ENCODE data around the gene SCRT2.

The SCRT2 gene

GRCh38 chr20:666877-667276 lies 8.7 kb downstream of the SCRT2 start:
- TF ChIP-seq POLR2A (IDR thresholded peaks at IDR 0.05; ENCODE audit: extremely low read depth, insufficient read length) (no peak), MAX (IDR thresholded peaks at IDR 0.05; ENCODE audit: low read depth, low read length) (no peak), CTCF (IDR thresholded peaks at IDR 0.05; ENCODE audit: low read depth, low read length) (no peak), MYC (IDR thresholded peaks at IDR 0.05; ENCODE audit: low read depth, low read length) (no peak)
- no peak for DNase-seq (ENCODE audit: low read depth)
- H3K4me3 ChIP-seq (ENCODE audit: low read depth, low read length): no peak overlapping the region

GRCh38 chr20:665276-665675 lies 10.3 kb downstream of the SCRT2 start:
- no peak overlapping the region for H3K4me3 ChIP-seq (ENCODE audit: low read depth, low read length)
- no peak for DNase-seq (ENCODE audit: low read depth)
- TF ChIP-seq POLR2A (IDR thresholded peaks at IDR 0.05; ENCODE audit: extremely low read depth, insufficient read length) (no peak), CTCF (IDR thresholded peaks at IDR 0.05; ENCODE audit: low read depth, low read length) (no peak)

GRCh38 chr20:664576-664975 lies 11.0 kb downstream of the SCRT2 start:
- no peak for DNase-seq (ENCODE audit: low read depth)
- TF ChIP-seq POLR2A (IDR thresholded peaks at IDR 0.05; ENCODE audit: extremely low read depth, insufficient read length) (no peak), MAX (IDR thresholded peaks at IDR 0.05; ENCODE audit: low read depth, low read length) (no peak), CTCF (IDR thresholded peaks at IDR 0.05; ENCODE audit: low read depth, low read length) (no peak), MYC (IDR thresholded peaks at IDR 0.05; ENCODE audit: low read depth, low read length) (no peak)
- no peak overlapping the region for H3K4me3 ChIP-seq (ENCODE audit: low read depth, low read length)

GRCh38 chr20:664151-664550 lies 11.5 kb downstream of the SCRT2 start:
- H3K4me3 ChIP-seq (ENCODE audit: low read depth, low read length): no peak overlapping the region
- no peak for DNase-seq (ENCODE audit: low read depth)
- TF ChIP-seq CTCF (IDR thresholded peaks at IDR 0.05; ENCODE audit: low read depth, low read length) (no peak), POLR2A (IDR thresholded peaks at IDR 0.05; ENCODE audit: extremely low read depth, insufficient read length) (no peak), MYC (IDR thresholded peaks at IDR 0.05; ENCODE audit: low read depth, low read length) (no peak), MAX (IDR thresholded peaks at IDR 0.05; ENCODE audit: low read depth, low read length) (no peak)

GRCh38 chr20:663315-664090 lies 12.1 kb downstream of the SCRT2 start:
- no peak overlapping the region for H3K4me3 ChIP-seq (ENCODE audit: low read depth, low read length)
- DNase-seq (ENCODE audit: low read depth): no peak
- TF ChIP-seq CTCF (IDR thresholded peaks at IDR 0.05; ENCODE audit: low read depth, low read length) (no peak), MYC (IDR thresholded peaks at IDR 0.05; ENCODE audit: low read depth, low read length) (no peak), MAX (IDR thresholded peaks at IDR 0.05; ENCODE audit: low read depth, low read length) (no peak), POLR2A (IDR thresholded peaks at IDR 0.05; ENCODE audit: extremely low read depth, insufficient read length) (no peak)
